HEK293 (cell line): Measurements from ENCODE around the gene ELOVL1.

ENCODE experiments used
- CTCF ChIA-PET: fragments of 350-600 bp; formaldehyde crosslinking; extraction: SDS; loops from one replicate; lab custom pipeline; 2021; ENCODE audit warnings: antibody characterized with exemption; lab: Yijun Ruan, JAX
- POLR2A ChIA-PET: fragments of 300-600 bp; formaldehyde crosslinking; extraction: SDS; loops from one replicate; lab custom pipeline; 2020; ENCODE audit warnings: antibody characterized with exemption, inconsistent platforms; lab: Yijun Ruan, JAX
- H3K27ac ChIP-seq: fragments of 200-500 bp; sonication (Bioruptor generic); 2 replicates; pipeline ENCODE4 v1.5.1; 2014; ENCODE audit warnings: low read depth, low read length, control low read depth, inconsistent platforms; ENCODE audit errors: extremely low read depth
- H3K36me3 ChIP-seq, 2 experiments: fragments of 200-500 bp in 1 of 2; sonication (Bioruptor generic) in 1 of 2; 1 replicate in 1 of 2; 2 replicates in 1 of 2; pipeline ENCODE4 v1.5.1; 2014 to 2017; ENCODE audit warnings: inconsistent platforms in 2 of 2, low read length in 2 of 2; ENCODE audit not compliant: control insufficient read depth in 2 of 2, insufficient read depth in 1 of 2
- H3K4me1 ChIP-seq: fragments of 200-500 bp; sonication (Bioruptor generic); 2 replicates; pipeline ENCODE4 v1.5.1; 2014; ENCODE audit warnings: mild to moderate bottlenecking, low read length, inconsistent platforms; ENCODE audit not compliant: control insufficient read depth, insufficient read depth
- H3K4me3 ChIP-seq: 2 replicates; pipeline ENCODE4 v1.5.1; 2011; ENCODE audit warnings: low read depth, mild to moderate bottlenecking, control low read depth, low read length, moderate library complexity
- H3K9me3 ChIP-seq: fragments of 200-500 bp; sonication (Bioruptor generic); 2 replicates; pipeline ENCODE4 v1.5.1; 2014; ENCODE audit warnings: low read depth, low read length, inconsistent platforms; ENCODE audit not compliant: control insufficient read depth, insufficient read depth
- EGR2 ChIP-seq: fragments of 450-650 bp; formaldehyde crosslinking; IDR thresholded peaks from 2 replicates; pipeline ENCODE4 v1.5.1; 2016; ENCODE audit warnings: low read depth, missing biosample characterization, missing genetic modification characterization
- HOXC10 ChIP-seq: sonication (generic); formaldehyde crosslinking; IDR thresholded peaks from 2 replicates; pipeline ENCODE4 v1.8.1; 2023; ENCODE audit warnings: mild to moderate bottlenecking, missing genetic modification reagents
- KLF17 ChIP-seq: fragments of 450-650 bp; formaldehyde crosslinking; IDR thresholded peaks from 2 replicates; pipeline ENCODE4 v1.5.1; 2016; ENCODE audit warnings: missing biosample characterization, missing genetic modification characterization
- MEIS1 ChIP-seq: sonication (generic); formaldehyde crosslinking; IDR thresholded peaks from 2 replicates; pipeline ENCODE4 v1.8.1; 2022; ENCODE audit warnings: missing genetic modification reagents, mild to moderate bottlenecking, borderline replicate concordance
- OSR2 ChIP-seq: fragments of 450-650 bp; formaldehyde crosslinking; IDR thresholded peaks from 2 replicates; pipeline ENCODE4 v1.5.1; 2016; ENCODE audit warnings: missing biosample characterization, missing genetic modification characterization
- PBX3 ChIP-seq: sonication (generic); formaldehyde crosslinking; IDR thresholded peaks from 2 replicates; pipeline ENCODE4 v1.8.1; 2022; ENCODE audit warnings: mild to moderate bottlenecking, moderate library complexity, missing genetic modification reagents
- PRDM4 ChIP-seq: fragments of 450-650 bp; formaldehyde crosslinking; IDR thresholded peaks from 2 replicates; pipeline ENCODE4 v1.5.1; 2017; ENCODE audit warnings: missing biosample characterization, missing genetic modification characterization
- SP3 ChIP-seq: fragments of 450-650 bp; formaldehyde crosslinking; IDR thresholded peaks from 2 replicates; pipeline ENCODE4 v1.5.1; 2016; ENCODE audit warnings: missing biosample characterization, missing genetic modification characterization
- YY1 ChIP-seq: fragments of 450-650 bp; formaldehyde crosslinking; IDR thresholded peaks from 2 replicates; pipeline ENCODE4 v1.5.1; 2018; ENCODE audit warnings: missing biosample characterization, missing genetic modification characterization
- ZIC2 ChIP-seq: fragments of 450-650 bp; formaldehyde crosslinking; IDR thresholded peaks from 2 replicates; pipeline ENCODE4 v1.5.1; 2016; ENCODE audit warnings: missing biosample characterization, missing genetic modification characterization
- ZNF157 ChIP-seq: fragments of 450-650 bp; formaldehyde crosslinking; IDR thresholded peaks from 2 replicates; pipeline ENCODE4 v1.5.1; 2016; ENCODE audit warnings: missing biosample characterization, missing genetic modification characterization
- ZNF16 ChIP-seq: fragments of 450-650 bp; formaldehyde crosslinking; IDR thresholded peaks from 2 replicates; pipeline ENCODE4 v1.5.1; 2016; ENCODE audit warnings: low read depth, missing biosample characterization, missing genetic modification characterization
- ZNF18 ChIP-seq: fragments of 450-650 bp; formaldehyde crosslinking; IDR thresholded peaks from 2 replicates; pipeline ENCODE4 v1.5.1; 2016; ENCODE audit warnings: missing biosample characterization, missing genetic modification characterization
- ZNF202 ChIP-seq: fragments of 450-650 bp; formaldehyde crosslinking; IDR thresholded peaks from 2 replicates; pipeline ENCODE4 v1.5.1; 2016; ENCODE audit warnings: missing biosample characterization, missing genetic modification characterization, borderline replicate concordance
- ZNF223 ChIP-seq: fragments of 450-650 bp; formaldehyde crosslinking; IDR thresholded peaks from 2 replicates; pipeline ENCODE4 v1.5.1; 2016; ENCODE audit warnings: missing biosample characterization, missing genetic modification characterization
- ZNF23 ChIP-seq: fragments of 450-650 bp; formaldehyde crosslinking; IDR thresholded peaks from 2 replicates; pipeline ENCODE4 v1.5.1; 2016; ENCODE audit warnings: missing biosample characterization, missing genetic modification characterization, borderline replicate concordance
- ZNF292 ChIP-seq: fragments of 450-650 bp; formaldehyde crosslinking; IDR thresholded peaks from 2 replicates; pipeline ENCODE4 v1.5.1; 2016; ENCODE audit warnings: low read depth, missing biosample characterization, missing genetic modification characterization, borderline replicate concordance
- ZNF513 ChIP-seq: fragments of 450-650 bp; IDR thresholded peaks from 2 replicates; pipeline ENCODE4 v1.5.1; 2018; ENCODE audit warnings: missing biosample characterization, missing genetic modification characterization
- ZNF544 ChIP-seq: fragments of 450-650 bp; formaldehyde crosslinking; IDR thresholded peaks from 2 replicates; pipeline ENCODE4 v1.5.0; 2017; ENCODE audit warnings: missing biosample characterization, missing genetic modification characterization
- ZNF549 ChIP-seq: fragments of 450-650 bp; IDR thresholded peaks from 2 replicates; pipeline ENCODE4 v1.5.1; 2018; ENCODE audit warnings: missing biosample characterization, missing genetic modification characterization, mild to moderate bottlenecking, inconsistent platforms, moderate library complexity
- ZNF560 ChIP-seq: fragments of 450-650 bp; formaldehyde crosslinking; IDR thresholded peaks from 2 replicates; pipeline ENCODE4 v1.5.1; 2017; ENCODE audit warnings: missing biosample characterization, missing genetic modification characterization, borderline replicate concordance
- ZNF704 ChIP-seq: fragments of 450-650 bp; formaldehyde crosslinking; IDR thresholded peaks from 2 replicates; pipeline ENCODE4 v1.5.1; 2016; ENCODE audit warnings: missing biosample characterization, missing genetic modification characterization
- ZNF747 ChIP-seq: fragments of 450-650 bp; formaldehyde crosslinking; IDR thresholded peaks from 2 replicates; pipeline ENCODE4 v1.5.1; 2016; ENCODE audit warnings: missing biosample characterization, missing genetic modification characterization
- TF ChIP-seq, protein P1 (sequence below): fragments of 450-650 bp; formaldehyde crosslinking; IDR thresholded peaks from 2 replicates; pipeline ENCODE4 v1.5.1; 2016; ENCODE audit warnings: missing biosample characterization, missing genetic modification characterization

Gene ELOVL1

DNA sequence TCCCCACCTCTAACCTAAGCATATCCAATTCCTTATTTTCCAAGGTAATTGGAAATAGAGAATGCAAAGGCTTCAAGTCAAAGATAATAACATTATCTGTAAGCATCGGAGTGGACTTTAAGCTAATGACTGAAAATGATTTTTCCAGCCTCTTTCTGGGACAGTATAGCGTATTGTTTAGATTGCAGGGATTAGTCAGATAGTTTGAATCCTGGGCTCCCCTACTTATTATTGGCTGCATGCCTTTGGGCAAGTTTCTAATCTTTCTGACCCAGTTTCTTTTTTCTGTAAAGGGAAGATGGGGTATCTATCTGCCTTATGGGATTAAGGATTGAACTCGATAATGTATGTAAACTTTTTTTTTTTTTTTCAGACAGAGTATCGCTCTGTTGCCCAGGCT, 10.6 kb downstream of the ELOVL1 start:
- Histone ChIP-seq H3K27ac (no peak overlapping the region), H3K4me1 (peaks cover 6% of the 10 kb centered on the region), H3K4me3 (no peak overlapping the region), H3K9me3 (no peaks in the 10 kb centered on the region), H3K36me3 (peaks cover 12 to 32% of the 10 kb centered on the region in 2 experiments)
- no peak for TF ChIP-seq ZNF513 (tag by site-specific recombination)
- no peak for TF ChIP-seq ZNF560 (tag by site-specific recombination)
- no peak for TF ChIP-seq YY1 (tag by site-specific recombination)
- no peak for TF ChIP-seq PBX3 (CRISPR knock-in tag)
- no peak for TF ChIP-seq HOXC10 (CRISPR knock-in tag)
- TF ChIP-seq ZNF544 (tag by site-specific recombination): no peak
- TF ChIP-seq PRDM4: no peak
- TF ChIP-seq ZNF747 (tag by site-specific recombination): no peak
- no peak for TF ChIP-seq ZIC2 (tag by site-specific recombination)
- no peak for TF ChIP-seq ZNF704 (tag by site-specific recombination)
- no peak for TF ChIP-seq ZNF18
- CTCF ChIA-PET: interaction anchor here (0.7 kb wide), 1 partner anchor 57 kb away, joined by 4 read pairs; no protein-coding TSS in a partner anchor
- POLR2A ChIA-PET: interaction anchor here (0.7 to 2.5 kb wide), 4 partner anchors 9 to 872 kb away, joined by 5 to 32 read pairs (median 14); no protein-coding TSS in a partner anchor

DNA sequence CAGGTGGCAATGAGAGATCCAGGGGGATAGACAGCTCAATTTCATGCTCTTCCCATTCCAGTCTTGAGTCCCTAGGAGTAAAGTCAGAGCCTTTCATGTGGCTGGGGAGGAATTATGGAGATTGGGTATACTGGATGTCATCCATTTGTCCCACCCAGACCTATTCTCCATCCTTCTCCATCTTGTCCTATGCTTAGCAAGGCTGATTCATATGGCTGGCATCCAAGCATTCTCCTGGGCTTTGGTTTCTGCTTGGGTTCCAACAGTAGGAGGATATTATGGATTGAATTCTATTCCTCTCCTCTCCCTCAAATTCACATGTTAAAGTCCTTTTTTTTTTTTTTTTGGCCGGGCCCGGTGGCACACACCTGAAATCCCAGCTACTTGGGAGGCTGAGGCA, 12.9 kb downstream of the ELOVL1 start:
- H3K4me3 ChIP-seq: no peak overlapping the region
- CTCF ChIA-PET: no interaction called here
- H3K4me1 ChIP-seq: 0 out of 2 replicates have a peak, but pooled peaks cover under 1% of the 10 kb centered on the region
- H3K9me3 ChIP-seq: no peaks in the 10 kb centered on the region
- peaks cover 0 to 9% of the 10 kb centered on the region in 2 experiments; a peak in 1 of 3 replicates for H3K36me3 ChIP-seq
- no peak overlapping the region for H3K27ac ChIP-seq
- POLR2A ChIA-PET: interaction anchor here (0.6 to 1.1 kb wide), 2 partner anchors 8 to 295 kb away, joined by 5 to 6 read pairs; partner anchors contain the start of gene KDM4A
- TF ChIP-seq MEIS1 (no peak), ZNF549 (tag by site-specific recombination) (no peak), ZNF23 (tag by site-specific recombination) (no peak), ZNF223 (tag by site-specific recombination) (no peak), ZNF544 (tag by site-specific recombination) (no peak), ZNF157 (tag by site-specific recombination) (no peak), SP3 (tag by site-specific recombination) (no peak), ZNF16 (tag by site-specific recombination) (no peak), OSR2 (tag by site-specific recombination) (no peak), KLF17 (tag by site-specific recombination) (no peak), ZNF202 (tag by site-specific recombination) (no peak), ZNF292 (no peak), EGR2 (no peak)
- TF ChIP-seq, protein P1, sequence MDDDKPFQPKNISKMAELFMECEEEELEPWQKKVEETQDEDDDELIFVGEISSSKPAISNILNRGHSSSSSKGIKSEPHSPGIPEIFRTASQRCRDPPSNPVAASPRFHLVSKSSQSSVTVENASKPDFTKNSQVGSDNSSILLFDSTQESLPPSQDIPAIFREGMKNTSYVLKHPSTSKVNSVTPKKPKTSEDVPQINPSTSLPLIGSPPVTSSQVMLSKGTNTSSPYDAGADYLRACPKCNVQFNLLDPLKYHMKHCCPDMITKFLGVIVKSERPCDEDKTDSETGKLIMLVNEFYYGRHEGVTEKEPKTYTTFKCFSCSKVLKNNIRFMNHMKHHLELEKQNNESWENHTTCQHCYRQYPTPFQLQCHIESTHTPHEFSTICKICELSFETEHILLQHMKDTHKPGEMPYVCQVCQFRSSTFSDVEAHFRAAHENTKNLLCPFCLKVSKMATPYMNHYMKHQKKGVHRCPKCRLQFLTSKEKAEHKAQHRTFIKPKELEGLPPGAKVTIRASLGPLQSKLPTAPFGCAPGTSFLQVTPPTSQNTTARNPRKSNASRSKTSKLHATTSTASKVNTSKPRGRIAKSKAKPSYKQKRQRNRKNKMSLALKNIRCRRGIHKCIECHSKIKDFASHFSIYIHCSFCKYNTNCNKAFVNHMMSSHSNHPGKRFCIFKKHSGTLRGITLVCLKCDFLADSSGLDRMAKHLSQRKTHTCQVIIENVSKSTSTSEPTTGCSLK (tag by site-specific recombination): no peak
